ENCODE data around the gene STON1.

Gene STON1

GRCh38 chr2:48574353-48575287 lies 44.7 kb downstream of the STON1 start:
- H4K20me1 ChIP-seq (ENCODE audit: insufficient read depth, low read length) = no peaks in the 10 kb centered on the region
- no peak overlapping the region for H3K4me3 ChIP-seq (ENCODE audit: low read length)
- H3K27ac ChIP-seq (ENCODE audit: low read length) = no peak overlapping the region
- TF ChIP-seq EZH2phosphoT487 (IDR thresholded peaks at IDR 0.05; ENCODE audit: low read length) (no peak), CTCF (IDR thresholded peaks at IDR 0.05; ENCODE audit: low read length) (no peak), EZH2 (optimal IDR thresholded peaks at IDR 0.05; ENCODE audit: low read depth, low read length) (no peak)
- no peak for DNase-seq
- no peaks in the 10 kb centered on the region for H3K9me3 ChIP-seq (replicated peaks; ENCODE audit: insufficient read depth, low read length)
- H3F3A ChIP-seq (ENCODE audit: insufficient read depth, low read length) = no peaks in the 10 kb centered on the region
- no peaks in the 10 kb centered on the region for H3K79me2 ChIP-seq (ENCODE audit: low read length)
- no peaks in the 10 kb centered on the region for H3K36me3 ChIP-seq (replicated peaks; ENCODE audit: insufficient read depth, low read length)
- H3K9me2 ChIP-seq (replicated peaks; ENCODE audit: insufficient read depth, low read length) = no peaks in the 10 kb centered on the region
- H3K4me2 ChIP-seq (ENCODE audit: low read depth, low read length) = no peak overlapping the region
- no peaks in the 10 kb centered on the region for H3K4me1 ChIP-seq (ENCODE audit: low read length)
- H3K9ac ChIP-seq (ENCODE audit: low read length) = no peak overlapping the region
- H3K27me3 ChIP-seq (replicated peaks; ENCODE audit: insufficient read depth, low read length) = no peaks in the 10 kb centered on the region
- no peak overlapping the region for H2AFZ ChIP-seq (ENCODE audit: low read length)

GRCh38 chr2:48578313-48578712 lies 48.4 kb downstream of the STON1 start:
- no peaks in the 10 kb centered on the region for H3F3A ChIP-seq (ENCODE audit: insufficient read depth, low read length)
- H3K9ac ChIP-seq (ENCODE audit: low read length) = no peak overlapping the region
- H3K9me2 ChIP-seq (replicated peaks; ENCODE audit: insufficient read depth, low read length) = no peaks in the 10 kb centered on the region
- H3K4me3 ChIP-seq (ENCODE audit: low read length) = no peak overlapping the region
- no peaks in the 10 kb centered on the region for H3K9me3 ChIP-seq (replicated peaks; ENCODE audit: insufficient read depth, low read length)
- H3K36me3 ChIP-seq (replicated peaks; ENCODE audit: insufficient read depth, low read length) = no peaks in the 10 kb centered on the region
- no peak for DNase-seq
- no peak overlapping the region for H3K27ac ChIP-seq (ENCODE audit: low read length)
- H3K4me1 ChIP-seq (ENCODE audit: low read length) = no peaks in the 10 kb centered on the region
- no peaks in the 10 kb centered on the region for H3K27me3 ChIP-seq (replicated peaks; ENCODE audit: insufficient read depth, low read length)
- no peak overlapping the region for H3K4me2 ChIP-seq (ENCODE audit: low read depth, low read length)
- H3K79me2 ChIP-seq (ENCODE audit: low read length) = no peaks in the 10 kb centered on the region
- H2AFZ ChIP-seq (ENCODE audit: low read length) = no peak overlapping the region
- TF ChIP-seq EZH2phosphoT487 (IDR thresholded peaks at IDR 0.05; ENCODE audit: low read length) = no peak
- no peak for TF ChIP-seq CTCF (IDR thresholded peaks at IDR 0.05; ENCODE audit: low read length)
- TF ChIP-seq EZH2 (optimal IDR thresholded peaks at IDR 0.05; ENCODE audit: low read depth, low read length) = no peak
- H4K20me1 ChIP-seq (ENCODE audit: insufficient read depth, low read length) = no peaks in the 10 kb centered on the region

DNA sequence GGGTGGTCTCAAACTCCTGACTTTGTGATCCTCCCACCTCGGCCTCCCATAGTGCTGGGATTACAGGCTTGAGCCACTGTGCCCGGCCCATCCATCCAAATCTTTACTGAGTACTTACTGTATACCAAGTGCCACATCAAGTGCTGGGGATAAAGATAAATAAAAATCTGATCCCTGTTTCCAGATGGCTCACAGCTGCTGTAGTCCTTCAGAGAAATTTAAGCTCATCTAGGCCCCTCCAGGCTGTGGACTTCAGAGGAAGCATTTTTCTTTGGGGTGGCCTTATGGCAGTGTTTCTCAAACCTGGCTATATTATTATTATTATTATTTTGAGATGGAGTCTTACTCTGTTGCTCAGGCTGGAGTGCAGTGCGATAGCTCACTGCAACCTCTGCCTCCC lies 54.0 kb downstream of the STON1 start:
- Histone ChIP-seq H3K4me3 (ENCODE audit: low read length) (no peak overlapping the region), H2AFZ (ENCODE audit: low read length) (no peak overlapping the region), H3K9me3 (replicated peaks; ENCODE audit: insufficient read depth, low read length) (no peaks in the 10 kb centered on the region), H3K79me2 (ENCODE audit: low read length) (no peaks in the 10 kb centered on the region), H3F3A (ENCODE audit: insufficient read depth, low read length) (no peaks in the 10 kb centered on the region), H3K4me2 (ENCODE audit: low read depth, low read length) (no peak overlapping the region), H3K9ac (ENCODE audit: low read length) (no peak overlapping the region), H3K27me3 (replicated peaks; ENCODE audit: insufficient read depth, low read length) (no peaks in the 10 kb centered on the region), H3K9me2 (replicated peaks; ENCODE audit: insufficient read depth, low read length) (no peaks in the 10 kb centered on the region), H3K36me3 (replicated peaks; ENCODE audit: insufficient read depth, low read length) (no peaks in the 10 kb centered on the region), H3K27ac (ENCODE audit: low read length) (no peak overlapping the region), H3K4me1 (ENCODE audit: low read length) (no peaks in the 10 kb centered on the region), H4K20me1 (ENCODE audit: insufficient read depth, low read length) (no peaks in the 10 kb centered on the region)
- no peak for DNase-seq
- TF ChIP-seq EZH2phosphoT487 (IDR thresholded peaks at IDR 0.05; ENCODE audit: low read length) = no peak
- TF ChIP-seq EZH2 (optimal IDR thresholded peaks at IDR 0.05; ENCODE audit: low read depth, low read length) = no peak
- no peak for TF ChIP-seq CTCF (IDR thresholded peaks at IDR 0.05; ENCODE audit: low read length)

All from MM.1S (cell line).